Endothelial cell of umbilical vein (primary cell): Measurements from ENCODE around the gene VPREB1.

Source experiments
- CTCF ChIP-seq, 2 donors: IDR thresholded peaks; 1 replicate in 1 of 2; 2 replicates in 1 of 2; pipeline ENCODE4 v1.5.1; 2011; ENCODE audit warnings: low read length in 2 of 2, mild to moderate bottlenecking in 2 of 2, moderate library complexity in 2 of 2, control low read depth in 1 of 2, inconsistent platforms in 1 of 2, low read depth in 1 of 2; ENCODE audit not compliant: insufficient read depth in 1 of 2; ENCODE audit errors: extremely low read depth in 1 of 2
- EZH2 ChIP-seq: IDR thresholded peaks from 2 replicates; pipeline ENCODE4 v1.6.1; 2012; ENCODE audit warnings: borderline replicate concordance, low read depth, mild to moderate bottlenecking, moderate library complexity, low read length, inconsistent platforms; ENCODE audit not compliant: severe bottlenecking
- MAX ChIP-seq: IDR thresholded peaks from 2 replicates; pipeline ENCODE4 v1.6.1; 2011; ENCODE audit not compliant: insufficient read depth, insufficient read length
- POLR2A ChIP-seq: IDR thresholded peaks from 2 replicates; pipeline ENCODE4 v1.6.1; 2012; ENCODE audit warnings: low read depth, mild to moderate bottlenecking, control low read depth, low read length

- TF ChIP-seq CTCF (IDR thresholded peaks at IDR 0.05; ENCODE audit: extremely low read depth in 1 of 2, insufficient read depth in 1 of 2, low read depth in 1 of 2, low read length in 2 of 2) = no peak
- no peak for TF ChIP-seq POLR2A
- no peak for TF ChIP-seq MAX
- TF ChIP-seq EZH2 = no peak
Measured at GRCh38 chr22:22248878-22249277, 4.3 kb downstream of the VPREB1 start.
